Right lobe of liver (tissue), 4 donors: ENCODE measurements around the gene SPACA7.

Experiments used
- CTCF ChIP-seq, 4 donors: fragments of 200-600 bp in 3 of 4; fragments of 450-650 bp in 1 of 4; IDR thresholded peaks; one replicate each; pipeline versions ENCODE4 v1.5.1 to v1.8.0; 2016 to 2022; ENCODE audit warnings: antibody characterized with exemption in 4 of 4, mild to moderate bottlenecking in 2 of 4
- POLR2A ChIP-seq: fragments of 450-650 bp; IDR thresholded peaks from one replicate; pipeline ENCODE4 v1.6.1; 2017; ENCODE audit warnings: antibody characterized with exemption, mild to moderate bottlenecking
- donor health status: DM: no; HTN: no; CAD: no.
- donor health status: DM: no; HTN: no; CAD: no.
- donor health status: DM: no; HTN: yes; CAD: no.

- TF ChIP-seq CTCF (IDR thresholded peaks at IDR 0.05) (no peak), POLR2A (no peak)
These were observed 70.2 kb downstream of the SPACA7 start for GRCh38 chr13:112446347-112446861.
